Fibroblast of skin of left quadriceps (primary cell): ENCODE measurements around the gene PODXL2.
"Not testable (repeated sequence)": the region's sequence is repeated elsewhere in the genome, so short reads cannot be mapped to it uniquely, and the experiment has no call there.

Experiments used
- DNase-seq, 2 experiments: peaks; one replicate each; pipeline ENCODE4 v3.0.0-alpha.2; 2013; ENCODE audit warnings: low read depth in 2 of 2

The PODXL2 gene

GRCh38 chr3:127628788-127629466 is at the start of gene PODXL2:
TSS of gene PODXL2 (plus strand) at chr3:127629185. CDS start at chr3:127629220, 35 bp downstream.
- DNase-seq, result peak; percentile 5 to 19

- no peak for DNase-seq
Observed at GRCh38 chr3:127580327-127581060, 48.5 kb upstream of the PODXL2 start.

- DNase-seq, result no peak
Observed at GRCh38 chr3:127584734-127585133, 44.3 kb upstream of the PODXL2 start.

DNA sequence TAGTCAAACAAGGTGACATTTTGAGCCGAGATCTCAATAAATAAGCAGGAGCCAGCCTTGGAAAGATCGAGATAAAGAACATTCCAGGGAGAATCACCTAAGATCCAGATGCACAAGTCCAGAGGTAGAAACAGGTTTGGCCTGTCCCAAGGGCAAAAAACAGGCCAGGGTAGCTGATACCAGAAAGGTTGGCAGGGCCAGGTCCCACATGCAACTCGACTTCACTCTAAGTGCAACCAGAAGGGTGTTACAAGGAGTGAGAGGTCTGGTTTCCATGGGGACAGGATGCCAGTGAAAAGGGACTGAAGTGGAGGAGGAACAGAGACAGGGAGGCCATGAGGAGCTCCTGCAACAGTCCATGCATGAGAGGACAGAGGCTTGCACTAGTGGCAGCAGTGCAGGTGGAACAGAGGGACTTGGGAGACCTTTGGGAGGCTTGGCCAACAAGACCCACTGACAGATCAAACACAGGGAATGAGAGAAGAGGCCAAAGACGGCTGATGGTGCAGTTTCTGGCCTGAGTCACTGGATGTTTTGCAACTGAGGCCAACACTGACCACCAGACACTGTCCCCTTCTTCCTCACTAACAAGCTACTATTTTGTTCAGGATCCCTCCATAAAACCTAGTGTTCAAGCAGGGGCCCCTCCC is 43.7 kb upstream of the PODXL2 start:
- no peak for DNase-seq

- no peak for DNase-seq
Observed at GRCh38 chr3:127585813-127586413, 43.1 kb upstream of the PODXL2 start.

DNA sequence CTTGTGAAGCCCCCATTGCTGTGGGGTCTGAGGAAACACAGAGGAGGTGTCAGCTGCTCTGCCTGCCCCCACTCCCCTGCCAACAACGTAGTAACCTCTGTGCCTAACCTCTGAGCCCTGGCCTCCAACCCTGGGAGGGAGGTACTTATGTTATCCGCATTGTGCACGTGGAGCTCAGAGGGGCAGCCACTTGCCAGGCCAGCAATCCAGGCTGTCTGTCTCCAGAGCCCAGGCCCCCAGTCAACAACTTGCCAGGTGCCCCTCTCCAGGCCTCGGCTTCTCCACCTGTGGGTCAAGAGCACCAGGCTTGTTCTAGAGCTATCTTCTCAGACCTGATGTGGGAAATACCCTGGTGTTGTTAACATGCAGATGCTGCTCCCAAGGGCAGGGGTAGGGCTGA is 41.1 kb upstream of the PODXL2 start:
- DNase-seq, result no peak

DNA sequence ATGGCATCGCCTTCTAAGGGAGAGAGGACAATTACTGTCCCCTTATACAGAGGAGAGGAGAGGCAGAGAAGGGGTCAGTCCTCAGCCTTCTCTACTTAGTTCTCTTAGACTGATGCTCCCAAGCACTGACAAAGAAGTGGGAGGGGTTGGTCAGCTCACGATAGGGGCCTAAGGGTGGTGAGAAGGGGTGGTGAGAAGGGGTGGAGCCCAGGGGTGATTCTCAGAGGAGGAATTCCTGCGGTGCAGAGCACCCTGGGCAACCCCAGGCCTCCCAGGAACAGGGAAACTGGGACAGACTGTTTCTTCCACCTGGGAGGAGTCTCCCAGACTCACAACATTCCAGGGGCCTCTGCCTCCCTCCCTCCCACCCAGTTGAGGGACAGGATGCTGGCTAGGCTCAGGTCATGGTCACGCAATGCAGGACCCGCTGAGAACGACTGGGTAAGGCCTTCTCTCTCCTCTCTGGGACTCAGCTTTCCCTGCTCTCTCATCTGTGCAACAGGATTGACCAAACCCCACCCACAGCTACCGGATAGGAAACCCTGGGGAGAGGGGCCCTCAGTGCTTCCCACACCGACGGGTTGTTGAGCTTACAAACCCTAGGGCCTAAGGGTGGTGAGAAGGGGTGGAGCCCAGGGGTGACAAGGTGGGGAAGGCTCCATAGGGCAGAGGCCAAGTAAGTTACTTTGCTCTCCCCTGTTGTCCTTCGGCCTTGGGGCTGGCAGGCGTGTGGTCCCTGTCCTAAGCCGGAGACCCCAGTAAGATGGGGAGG is 40.0 kb upstream of the PODXL2 start:
- peak; percentile 12 to 22 for DNase-seq

- DNase-seq, result no peak
Observed at GRCh38 chr3:127589600-127590281, 39.2 kb upstream of the PODXL2 start.

- DNase-seq, result no peak
Observed at GRCh38 chr3:127590282-127590592, 38.7 kb upstream of the PODXL2 start.

DNA sequence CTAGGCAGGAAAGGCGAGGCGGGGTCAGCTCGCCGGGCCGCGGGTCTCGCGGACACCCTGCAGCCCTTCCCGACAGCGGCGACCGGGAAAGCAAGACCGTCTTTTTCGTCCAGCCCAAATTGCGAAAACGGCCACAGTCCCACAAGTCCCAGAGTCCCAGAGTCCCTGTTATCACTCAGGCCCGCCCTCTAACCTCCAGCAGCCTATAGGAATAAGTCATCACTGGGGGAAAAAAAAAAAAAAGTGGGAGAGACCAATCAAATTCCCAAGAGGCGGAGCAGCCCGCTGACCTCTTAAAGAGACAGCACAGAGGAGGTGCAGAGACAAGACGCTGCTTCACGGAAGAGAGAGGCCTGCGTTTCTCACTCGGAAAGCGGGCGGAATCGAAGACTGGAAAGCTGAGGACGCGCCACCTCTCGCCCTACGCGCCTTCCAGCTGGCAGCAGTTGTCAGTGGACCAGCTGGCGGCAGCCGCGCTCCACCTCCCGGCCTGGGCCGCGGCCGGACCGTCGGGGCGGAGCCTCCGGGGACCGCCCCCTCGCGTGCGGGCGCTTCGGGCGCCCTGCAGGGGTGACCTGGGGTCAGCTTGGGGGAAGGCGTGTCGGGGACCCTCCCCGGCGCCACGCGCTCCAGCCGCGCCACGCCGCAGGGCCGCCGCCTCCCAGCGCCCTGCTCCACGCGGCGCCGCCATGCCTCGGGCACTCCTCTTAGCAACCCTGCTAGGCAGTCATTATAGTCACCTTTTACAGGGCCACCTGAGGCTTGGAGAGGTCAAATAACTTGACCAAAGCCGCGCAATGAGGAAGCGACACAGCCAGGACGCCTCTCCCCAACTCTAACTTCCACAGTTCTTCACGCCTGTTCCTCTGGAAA is 38.2 kb upstream of the PODXL2 start, which contains the start of gene TPRA1:
TSS of gene TPRA1 (minus strand) at position 141 of the 873 bp plus-strand sequence. CDS start 10,587 bp downstream, outside the sequence.
- peak; percentile 96 to 97 for DNase-seq

GRCh38 chr3:127593178-127593577 is 35.8 kb upstream of the PODXL2 start:
- DNase-seq, result no peak

- no peak for DNase-seq
Observed at GRCh38 chr3:127595303-127595702, 33.7 kb upstream of the PODXL2 start.

- DNase-seq, result no peak
Observed at GRCh38 chr3:127597020-127597771, 31.8 kb upstream of the PODXL2 start.

- DNase-seq, result no peak
Observed at GRCh38 chr3:127598841-127599570, 30.0 kb upstream of the PODXL2 start.

DNA sequence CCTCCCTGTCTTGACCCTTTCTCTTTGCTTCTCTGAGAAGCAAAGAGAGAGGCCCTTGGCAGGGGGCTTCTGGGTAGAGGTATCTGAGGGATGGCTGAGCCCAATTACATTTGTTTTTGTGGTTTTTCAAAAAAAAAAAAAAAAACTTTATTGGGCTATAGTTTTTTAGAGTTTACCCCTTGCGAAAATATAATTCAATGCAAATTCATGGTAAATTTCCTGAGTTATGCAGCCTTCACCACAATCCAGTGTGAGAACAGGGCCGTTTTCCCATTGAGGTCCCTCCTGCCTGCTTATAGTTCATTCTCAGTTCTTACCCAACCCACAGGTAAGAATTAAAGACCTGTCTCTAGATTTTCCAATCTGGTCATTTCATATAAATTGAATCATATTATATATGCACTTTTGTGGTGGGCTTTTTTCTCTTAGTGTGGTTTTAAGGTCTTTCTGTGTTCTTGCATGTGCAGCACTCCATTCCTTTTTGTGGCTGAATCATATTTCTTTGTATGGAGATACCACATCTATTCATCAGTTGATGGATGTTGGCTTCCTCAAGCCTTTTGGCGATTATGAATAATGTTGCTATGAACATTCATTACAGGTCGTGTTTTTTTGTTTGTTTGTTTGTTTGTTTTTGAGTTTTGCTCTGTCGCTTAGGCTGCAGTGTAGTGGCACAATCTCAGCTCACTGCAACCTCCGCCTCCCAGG is 28.1 kb upstream of the PODXL2 start:
- DNase-seq, result no peak

DNA sequence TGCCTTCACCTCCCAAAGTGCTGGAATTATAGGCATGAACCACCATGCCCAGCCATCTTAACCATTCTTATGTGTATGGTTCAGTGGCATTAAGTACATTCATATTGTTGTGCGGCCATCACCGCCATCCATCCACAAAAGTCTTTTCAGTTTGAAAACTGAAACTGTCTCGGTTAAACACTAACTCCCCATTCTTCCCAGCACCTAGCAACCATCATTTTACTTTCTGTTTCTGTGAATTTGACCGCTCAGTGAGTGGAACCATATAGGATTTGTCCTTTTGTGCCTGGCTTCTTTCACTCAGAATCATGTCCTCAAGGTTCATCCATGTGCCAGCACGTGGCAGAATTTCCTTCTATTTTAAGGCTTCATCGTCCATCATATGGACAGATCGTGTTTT is 24.9 kb upstream of the PODXL2 start:
- no peak for DNase-seq

GRCh38 chr3:127604546-127605165 is 24.3 kb upstream of the PODXL2 start:
- no peak for DNase-seq

GRCh38 chr3:127605547-127605946 is 23.4 kb upstream of the PODXL2 start:
- DNase-seq, result not testable (repeated sequence)
